ENCODE data around the gene PAPSS2.

Gene PAPSS2

DNA sequence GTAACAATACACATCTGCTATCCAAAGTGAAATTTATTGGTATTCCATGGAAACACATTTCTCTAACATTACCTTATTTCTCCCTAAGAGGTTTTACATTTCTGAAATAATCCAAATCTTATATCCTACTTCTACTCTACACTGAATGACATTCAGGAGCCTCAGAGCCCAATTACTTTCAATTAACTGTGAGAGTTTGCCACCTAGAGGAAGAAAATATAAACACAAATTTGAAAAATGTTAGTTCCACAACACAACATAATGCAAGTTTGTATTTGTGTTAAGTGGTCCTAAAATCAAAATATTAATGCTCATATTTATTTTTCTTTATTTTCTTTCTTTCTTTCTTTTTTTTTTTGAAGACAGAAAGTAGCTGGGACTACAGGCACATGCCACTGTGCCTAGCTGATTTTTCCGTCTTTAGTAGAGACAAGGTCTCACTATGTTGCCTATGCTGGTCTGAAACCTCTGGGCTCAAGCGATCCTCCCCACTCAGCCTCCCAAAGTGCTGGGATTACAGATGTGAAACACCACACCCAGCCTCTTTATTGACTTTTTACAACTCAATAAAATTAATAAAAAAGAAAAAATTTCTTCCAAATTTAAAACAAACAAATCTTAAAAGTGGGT lies 112.3 kb downstream of the PAPSS2 start:
- TF ChIP-seq GABPA (IDR thresholded peaks at IDR 0.05; ENCODE audit: low read depth) (no peak), CTCF (IDR thresholded peaks at IDR 0.05; ENCODE audit: insufficient read depth, low read length) (peak; percentile 18)
- no peak overlapping the region for H3K4me3 ChIP-seq (replicated peaks; ENCODE audit: insufficient read depth, low read length)
- H3K27me3 ChIP-seq (ENCODE audit: insufficient read depth, poor library complexity, severe bottlenecking) = no peaks in the 10 kb centered on the region
- peak in 1 of 2 experiments; percentile 11 for DNase-seq (ENCODE audit: low read depth in 1 of 2, low spot score in 1 of 2)
- H3K27ac ChIP-seq (replicated peaks) = no peak overlapping the region

DNA sequence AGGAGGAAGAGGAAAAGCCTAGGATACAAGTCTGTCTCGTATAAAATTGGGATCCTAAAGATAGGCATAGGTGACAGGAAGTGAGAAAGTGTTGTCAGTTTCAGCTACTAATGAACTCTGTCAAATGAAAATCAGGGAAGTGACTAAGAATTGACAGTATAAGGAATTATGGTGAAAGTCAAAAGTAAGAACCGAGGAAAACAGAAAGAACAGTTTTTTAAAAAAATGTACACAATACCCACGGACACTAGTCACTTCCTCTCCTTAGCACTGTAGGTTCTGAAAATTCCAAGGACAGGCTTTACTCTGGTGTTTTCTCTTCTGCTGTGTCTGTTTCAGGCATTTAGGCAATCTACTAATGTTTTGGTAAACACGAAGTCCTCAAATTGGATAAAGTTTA lies 116.1 kb downstream of the PAPSS2 start:
- TF ChIP-seq SPI1 (IDR thresholded peaks at IDR 0.05; ENCODE audit: borderline replicate concordance, low read depth) (peak; percentile 58), POLR2AphosphoS5 (IDR thresholded peaks at IDR 0.05; ENCODE audit: low read depth) (no peak)
- no peak overlapping the region for H3K27ac ChIP-seq (replicated peaks)
- H3K4me3 ChIP-seq (replicated peaks; ENCODE audit: insufficient read depth, low read length) = no peak overlapping the region
- H3K27me3 ChIP-seq (ENCODE audit: insufficient read depth, poor library complexity, severe bottlenecking) = no peaks in the 10 kb centered on the region
- no peak for DNase-seq (ENCODE audit: low read depth in 1 of 2, low spot score in 1 of 2)

- TF ChIP-seq, protein P1, sequence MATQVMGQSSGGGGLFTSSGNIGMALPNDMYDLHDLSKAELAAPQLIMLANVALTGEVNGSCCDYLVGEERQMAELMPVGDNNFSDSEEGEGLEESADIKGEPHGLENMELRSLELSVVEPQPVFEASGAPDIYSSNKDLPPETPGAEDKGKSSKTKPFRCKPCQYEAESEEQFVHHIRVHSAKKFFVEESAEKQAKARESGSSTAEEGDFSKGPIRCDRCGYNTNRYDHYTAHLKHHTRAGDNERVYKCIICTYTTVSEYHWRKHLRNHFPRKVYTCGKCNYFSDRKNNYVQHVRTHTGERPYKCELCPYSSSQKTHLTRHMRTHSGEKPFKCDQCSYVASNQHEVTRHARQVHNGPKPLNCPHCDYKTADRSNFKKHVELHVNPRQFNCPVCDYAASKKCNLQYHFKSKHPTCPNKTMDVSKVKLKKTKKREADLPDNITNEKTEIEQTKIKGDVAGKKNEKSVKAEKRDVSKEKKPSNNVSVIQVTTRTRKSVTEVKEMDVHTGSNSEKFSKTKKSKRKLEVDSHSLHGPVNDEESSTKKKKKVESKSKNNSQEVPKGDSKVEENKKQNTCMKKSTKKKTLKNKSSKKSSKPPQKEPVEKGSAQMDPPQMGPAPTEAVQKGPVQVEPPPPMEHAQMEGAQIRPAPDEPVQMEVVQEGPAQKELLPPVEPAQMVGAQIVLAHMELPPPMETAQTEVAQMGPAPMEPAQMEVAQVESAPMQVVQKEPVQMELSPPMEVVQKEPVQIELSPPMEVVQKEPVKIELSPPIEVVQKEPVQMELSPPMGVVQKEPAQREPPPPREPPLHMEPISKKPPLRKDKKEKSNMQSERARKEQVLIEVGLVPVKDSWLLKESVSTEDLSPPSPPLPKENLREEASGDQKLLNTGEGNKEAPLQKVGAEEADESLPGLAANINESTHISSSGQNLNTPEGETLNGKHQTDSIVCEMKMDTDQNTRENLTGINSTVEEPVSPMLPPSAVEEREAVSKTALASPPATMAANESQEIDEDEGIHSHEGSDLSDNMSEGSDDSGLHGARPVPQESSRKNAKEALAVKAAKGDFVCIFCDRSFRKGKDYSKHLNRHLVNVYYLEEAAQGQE (IDR thresholded peaks at IDR 0.05; ENCODE audit: insufficient replicate concordance, low read depth) = no peak
- no peak for TF ChIP-seq GABPA (IDR thresholded peaks at IDR 0.05; ENCODE audit: low read depth)
- no peak for TF ChIP-seq CTCF (IDR thresholded peaks at IDR 0.05; ENCODE audit: insufficient read depth, low read length)
- TF ChIP-seq SPI1 (IDR thresholded peaks at IDR 0.05; ENCODE audit: borderline replicate concordance, low read depth) = no peak
- TF ChIP-seq POLR2AphosphoS5 (IDR thresholded peaks at IDR 0.05; ENCODE audit: low read depth) = no peak
- Histone ChIP-seq H3K4me3 (replicated peaks; ENCODE audit: insufficient read depth, low read length) (no peak overlapping the region), H3K27ac (replicated peaks) (no peak overlapping the region), H3K27me3 (ENCODE audit: insufficient read depth, poor library complexity, severe bottlenecking) (no peaks in the 10 kb centered on the region)
- no peak for DNase-seq (ENCODE audit: low read depth in 1 of 2, low spot score in 1 of 2)
Measured at GRCh38 chr10:87776328-87776727, 116.7 kb downstream of the PAPSS2 start.

GRCh38 chr10:87781545-87781944 lies 121.9 kb downstream of the PAPSS2 start:
- DNase-seq (ENCODE audit: low read depth in 1 of 2, low spot score in 1 of 2) = no peak
- TF ChIP-seq, protein P1 (IDR thresholded peaks at IDR 0.05; ENCODE audit: insufficient replicate concordance, low read depth) = no peak
- TF ChIP-seq POLR2AphosphoS5 (IDR thresholded peaks at IDR 0.05; ENCODE audit: low read depth) (no peak), CTCF (IDR thresholded peaks at IDR 0.05; ENCODE audit: insufficient read depth, low read length) (no peak), SPI1 (IDR thresholded peaks at IDR 0.05; ENCODE audit: borderline replicate concordance, low read depth) (no peak), GABPA (IDR thresholded peaks at IDR 0.05; ENCODE audit: low read depth) (no peak)
- Histone ChIP-seq H3K4me3 (replicated peaks; ENCODE audit: insufficient read depth, low read length) (no peak overlapping the region), H3K27me3 (ENCODE audit: insufficient read depth, poor library complexity, severe bottlenecking) (no peaks in the 10 kb centered on the region), H3K27ac (replicated peaks) (no peak overlapping the region)

Measured in HL-60 (cell line).